ENCODE data around the gene COL19A1. TPM values are rescaled to one million over a fixed set of nuclear protein-coding genes. Genes with fewer than 3 reads are reported as not detected.

The COL19A1 gene
- total RNA-seq, 1 experiment from 2014 or later = not detected

DNA sequence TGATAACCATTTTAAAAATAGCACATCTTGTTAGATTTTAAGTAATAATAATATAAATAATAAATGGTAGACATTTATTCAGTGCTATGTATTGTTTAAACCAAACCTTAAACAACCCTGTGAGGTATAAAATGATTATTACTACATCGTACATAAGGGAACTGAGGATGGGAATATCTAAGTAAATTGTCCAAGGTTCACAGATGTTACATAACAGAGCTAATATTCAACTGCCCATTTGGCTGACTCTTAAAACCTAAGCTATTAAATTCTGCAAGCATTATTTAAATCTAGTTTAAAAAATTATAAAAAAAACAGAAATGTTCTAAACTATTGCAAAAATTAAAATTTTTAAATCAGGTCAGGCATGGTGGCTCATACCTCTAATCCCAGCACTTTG is 175.1 kb downstream of the COL19A1 start:
- no peak for DNase-seq (ENCODE audit: low read depth, low spot score)
- ChIA-PET POLR2A (no interaction called here), CTCF (no interaction called here)
- in situ Hi-C loops (cut with HindIII; ENCODE audit: low pct_unique_long_range_greater_than_20kb, low sequenced_read_pairs) (no loop called here), intact Hi-C loops (cut with micrococcal nuclease; ENCODE audit: unreplicated experiment) (no loop called here)
- no peaks in the 10 kb centered on the region for H3K36me3 ChIP-seq (ENCODE audit: control insufficient read depth, insufficient read depth, low read length)
- no peak overlapping the region for H3K27ac ChIP-seq (ENCODE audit: low read length)
- ATAC-seq = no peak
- H3K27me3 ChIP-seq (ENCODE audit: control insufficient read depth, insufficient read depth, low read length) = no peaks in the 10 kb centered on the region
- BruUV-seq (replicated peaks) = no TSS peak
- TF ChIP-seq TCF7L2 (IDR thresholded peaks at IDR 0.05; ENCODE audit: low read depth, low read length) (no peak), SIN3A (IDR thresholded peaks at IDR 0.05; ENCODE audit: borderline replicate concordance, insufficient read depth, low read depth, low read length) (no peak), POLR2AphosphoS5 (IDR thresholded peaks at IDR 0.05; ENCODE audit: low read depth, low read length) (no peak), CTCF (IDR thresholded peaks at IDR 0.05) (no peak), REST (IDR thresholded peaks at IDR 0.05; ENCODE audit: insufficient read depth in 1 of 2, low read depth in 2 of 2, low read length in 1 of 2) (no peak)
- no peak overlapping the region for H3K4me3 ChIP-seq (ENCODE audit: low read depth in 2 of 2, low read length in 2 of 2)
- H3K9me3 ChIP-seq (ENCODE audit: control insufficient read depth, insufficient read depth, low read depth, low read length) = no peaks in the 10 kb centered on the region
- no peaks in the 10 kb centered on the region for H3K4me1 ChIP-seq (ENCODE audit: control insufficient read depth, insufficient read depth, low read length)

GRCh38 chr6:70045413-70045812 is 179.1 kb downstream of the COL19A1 start:
- Histone ChIP-seq H3K9me3 (ENCODE audit: control insufficient read depth, insufficient read depth, low read depth, low read length) (no peaks in the 10 kb centered on the region), H3K27ac (ENCODE audit: low read length) (no peak overlapping the region), H3K27me3 (ENCODE audit: control insufficient read depth, insufficient read depth, low read length) (no peaks in the 10 kb centered on the region), H3K4me3 (ENCODE audit: low read depth in 2 of 2, low read length in 2 of 2) (no peak overlapping the region), H3K36me3 (ENCODE audit: control insufficient read depth, insufficient read depth, low read length) (no peaks in the 10 kb centered on the region), H3K4me1 (ENCODE audit: control insufficient read depth, insufficient read depth, low read length) (no peaks in the 10 kb centered on the region)
- intact Hi-C loops (cut with micrococcal nuclease; ENCODE audit: unreplicated experiment) (no loop called here), in situ Hi-C loops (cut with HindIII; ENCODE audit: low pct_unique_long_range_greater_than_20kb, low sequenced_read_pairs) (no loop called here)
- no peak for ATAC-seq
- TF ChIP-seq SIN3A (IDR thresholded peaks at IDR 0.05; ENCODE audit: borderline replicate concordance, insufficient read depth, low read depth, low read length) (no peak), POLR2AphosphoS5 (IDR thresholded peaks at IDR 0.05; ENCODE audit: low read depth, low read length) (no peak), TCF7L2 (IDR thresholded peaks at IDR 0.05; ENCODE audit: low read depth, low read length) (no peak), REST (IDR thresholded peaks at IDR 0.05; ENCODE audit: insufficient read depth in 1 of 2, low read depth in 2 of 2, low read length in 1 of 2) (no peak)
- DNase-seq (ENCODE audit: low read depth, low spot score) = no peak
- BruUV-seq (replicated peaks) = no TSS peak
- ChIA-PET CTCF (no interaction called here), POLR2A (no interaction called here)
